Spleen (tissue), 11 donors: ENCODE results near the gene DUS2. TPM values are rescaled to one million over a fixed set of nuclear protein-coding genes. Genes with fewer than 3 reads are reported as not detected.

Source experiments
- DNase-seq: peaks from one replicate; pipeline ENCODE4 v3.0.0-alpha.2; 2020
- H3K27ac ChIP-seq, 8 donors: fragments of 200-600 bp; sonication (generic) in 7 of 8; 1 replicate in 4 of 8; 2 replicates in 4 of 8; pipeline versions ENCODE4 v1.5.0 to v1.8.0; 2016 to 2021; ENCODE audit warnings: inconsistent platforms in 4 of 8, mild to moderate bottlenecking in 4 of 8, moderate library complexity in 1 of 8
- H3K27me3 ChIP-seq, 7 donors: fragments of 200-600 bp; sonication (generic) in 6 of 7; replicated peaks in 1 of 7; 1 replicate in 4 of 7; 2 replicates in 3 of 7; pipeline versions ENCODE4 v1.5.0 to v1.8.0; 2016 to 2021; ENCODE audit warnings: inconsistent platforms in 3 of 7, mild to moderate bottlenecking in 1 of 7
- H3K36me3 ChIP-seq, 6 donors: fragments of 200-600 bp; sonication (generic) in 5 of 6; 1 replicate in 4 of 6; 2 replicates in 2 of 6; pipeline versions ENCODE4 v1.5.0 to v1.8.0; 2016 to 2021; ENCODE audit warnings: inconsistent platforms in 2 of 6
- H3K4me1 ChIP-seq, 6 donors: fragments of 200-600 bp; sonication (generic) in 5 of 6; 1 replicate in 3 of 6; 2 replicates in 3 of 6; pipeline versions ENCODE4 v1.5.0 to v1.8.0; 2016 to 2021; ENCODE audit warnings: inconsistent platforms in 3 of 6
- H3K4me3 ChIP-seq, 8 donors: fragments of 200-600 bp; sonication (generic) in 7 of 8; 1 replicate in 4 of 8; 2 replicates in 4 of 8; pipeline versions ENCODE4 v1.5.0 to v1.8.0; 2016 to 2021; ENCODE audit warnings: inconsistent platforms in 4 of 8, mild to moderate bottlenecking in 4 of 8, moderate library complexity in 2 of 8
- H3K9me3 ChIP-seq, 8 donors: fragments of 200-600 bp; sonication (generic) in 7 of 8; 1 replicate in 4 of 8; 2 replicates in 4 of 8; pipeline versions ENCODE4 v1.5.0 to v1.8.0; 2016 to 2021; ENCODE audit warnings: inconsistent platforms in 4 of 8
- CTCF ChIP-seq, 11 experiments: fragments of 200-600 bp in 7 of 11; fragments of 450-650 bp in 4 of 11; sonication (generic) in 4 of 11; IDR thresholded peaks in 8 of 11; conservative IDR thresholded peaks in 3 of 11; 1 replicate in 7 of 11; 2 replicates in 4 of 11; pipeline versions ENCODE4 v1.4.0 to v1.8.0; 2016 to 2021; ENCODE audit warnings: antibody characterized with exemption in 11 of 11, inconsistent platforms in 4 of 11, mild to moderate bottlenecking in 1 of 11
- POLR2A ChIP-seq, 3 donors: fragments of 450-650 bp; IDR thresholded peaks; one replicate each; pipeline ENCODE4 v1.5.1; 2017; ENCODE audit warnings: antibody characterized with exemption in 3 of 3, mild to moderate bottlenecking in 1 of 3
- POLR2AphosphoS5 ChIP-seq, 3 donors: sonication (generic); formaldehyde crosslinking; IDR thresholded peaks; one replicate each; pipeline ENCODE4 v1.5.1; 2017; ENCODE audit warnings: antibody characterized with exemption in 3 of 3
- WGBS, 5 donors: extraction: QIAGEN DNeasy Blood & Tissue Kit in 3 of 5; methylation state at CpG; one replicate each; pipeline versions ENCODE4 v1.1.5 to v1.1.7; 2013 to 2018; 5-methylcytosine and 5-hydroxymethylcytosine counted together
- intact Hi-C: fragments of 100-400 bp; cut with DNase I; formaldehyde crosslinking; loops from one replicate; pipeline ENCODE4 v1.15.0; 2023; ENCODE audit warnings: low total_unique reads
- polyA plus RNA-seq, 3 donors: library from polyadenylated mRNA; stranded (reverse); fragments of 200-250 nt; gene quantifications; one replicate each; pipeline ENCODE4 v1.2.1, GENCODE V29; 2013
- small RNA-seq, 4 donors: library from RNA; depleted of rRNA; stranded (forward); fragments of <200 nt; gene quantifications; one replicate each; pipeline ENCODE3, GENCODE V24; 2016
- total RNA-seq, 7 donors: library from RNA; depleted of rRNA in 3 of 7; stranded (reverse); fragments of >200 nt in 3 of 7; fragmentation: NEBNext Ultra II Directional in 4 of 7; extraction: Animal tissue kit (Norgen Biotek cat#: 25700) in 4 of 7; gene quantifications; one replicate each; pipeline versions ENCODE4 v1.1.0 to v1.2.1, GENCODE V29; 2016 to 2021
- donor health status: healthy with polysubstance abuse.
- donor health status: DM: no; HTN: no; CAD: no; lungs with moderate emphysema.
- donor health status: DM: no; HTN: no; CAD: no.
- donor health status: Bipolar disorder and iron deficiency.
- donor health status: healthy.
- donor health status: DM: no; HTN: no; CAD: no.
- donor health status: DM: yes; HTN: yes; CAD: no.

The DUS2 gene
- total and polyA plus RNA-seq, 10 donors: 17.4 to 31.7 (median 27.1) TPM

- H3K36me3 ChIP-seq: peaks cover 0 to 39% (median 9%) of the 10 kb centered on the region in 6 donors
- intact Hi-C loops: no loop called here
- peaks cover 4 to 90% (median 37%) of the 10 kb centered on the region in 6 donors for H3K4me1 ChIP-seq
- 75 to 91% (median 88%) methylated on average over 6 of the region's 6 CpGs for WGBS, 5 donors
- no peak overlapping the region for H3K4me3 ChIP-seq
- no peak for DNase-seq
- H3K9me3 ChIP-seq: no peaks in the 10 kb centered on the region
- H3K27ac ChIP-seq: peak overlapping the region in 1 of 8 donors; percentile 33
- H3K27me3 ChIP-seq: no peaks in the 10 kb centered on the region
- TF ChIP-seq CTCF (IDR thresholded peaks at IDR 0.05 in 8 of 11, conservative IDR thresholded peaks at IDR 0.05 in 3 of 11) (no peak), POLR2A (IDR thresholded peaks at IDR 0.05) (no peak), POLR2AphosphoS5 (IDR thresholded peaks at IDR 0.05) (no peak)
Observed at GRCh38 chr16:68128577-68129305, 105.7 kb downstream of the DUS2 start.

Small RNA genes lying within 50 kb of the gene (small RNA-seq; reads per million reads assigned to genes)
- 0 reads per million in 4 donors for gene RF00019
- gene RNU6-359P: 0 reads per million in 4 donors

Other genes starting within 250 kb of the DUS2 start
- 10 to 100 TPM; 19.7 to 38.6 (median 25.9) TPM for gene RANBP10, start 216.7 kb upstream of the DUS2 start, total RNA-seq
- 10 to 100 TPM in 1 of 3 donors, 1 to 10 TPM in 2; 6.6 to 10.7 (median 8.1) TPM for gene RANBP10, start 216.7 kb upstream of the DUS2 start, polyA plus RNA-seq
- 1 to 10 TPM in 1 of 7 donors, under 1 TPM in 6; 0.44 to 2.7 (median 0.80) TPM for gene TSNAXIP1, start 216.4 kb upstream of the DUS2 start, total RNA-seq
- 1 to 10 TPM; 1.0 to 2.3 (median 1.9) TPM for gene TSNAXIP1, start 216.4 kb upstream of the DUS2 start, polyA plus RNA-seq
- gene THAP11, start 181.0 kb upstream of the DUS2 start, total RNA-seq: 10 to 100 TPM; 23.5 to 80.7 (median 35.7) TPM
- gene THAP11, start 181.0 kb upstream of the DUS2 start, polyA plus RNA-seq: 10 to 100 TPM; 19.9 to 31.7 (median 24.3) TPM
- gene NUTF2, start 176.4 kb upstream of the DUS2 start, total RNA-seq: 10 to 100 TPM; 38.8 to 64.3 (median 48.6) TPM
- gene NUTF2, start 176.4 kb upstream of the DUS2 start, polyA plus RNA-seq: 100 to 1,000 TPM in 1 of 3 donors, 10 to 100 TPM in 2; 92.3 to 116 (median 97.0) TPM
- gene CENPT, start 175.6 kb upstream of the DUS2 start, total RNA-seq: 10 to 100 TPM; 43.2 to 82.9 (median 50.8) TPM
- gene CENPT, start 175.6 kb upstream of the DUS2 start, polyA plus RNA-seq: 100 to 1,000 TPM in 1 of 3 donors, 10 to 100 TPM in 2; 47.2 to 101 (median 91.3) TPM
- 10 to 100 TPM; 51.7 to 71.3 (median 63.2) TPM for gene EDC4, start 150.2 kb upstream of the DUS2 start, total RNA-seq
- 10 to 100 TPM; 27.6 to 45.0 (median 39.6) TPM for gene EDC4, start 150.2 kb upstream of the DUS2 start, polyA plus RNA-seq
- 1 to 10 TPM in 3 of 7 donors, under 1 TPM in 2, not detected in 2; 0.60 to 6.2 (median 1.2) TPM for gene NRN1L, start 138.4 kb upstream of the DUS2 start, total RNA-seq
- 1 to 10 TPM; 2.5 to 4.4 (median 3.4) TPM for gene NRN1L, start 138.4 kb upstream of the DUS2 start, polyA plus RNA-seq
- 10 to 100 TPM; 13.0 to 31.3 (median 26.0) TPM for gene PSKH1, start 130.0 kb upstream of the DUS2 start, total RNA-seq
- gene PSKH1, start 130.0 kb upstream of the DUS2 start, polyA plus RNA-seq: 10 to 100 TPM in 1 of 3 donors, 1 to 10 TPM in 2; 5.0 to 16.2 (median 6.8) TPM
- 1 to 10 TPM; 2.0 to 8.5 (median 4.6) TPM for gene CTRL, start 91.4 kb upstream of the DUS2 start, total RNA-seq
- 10 to 100 TPM in 1 of 3 donors, 1 to 10 TPM in 2; 2.7 to 10.3 (median 4.8) TPM for gene CTRL, start 91.4 kb upstream of the DUS2 start, polyA plus RNA-seq
- 100 to 1,000 TPM in 6 of 7 donors, 10 to 100 TPM in 1; 80.3 to 152 (median 128) TPM for gene PSMB10, start 86.4 kb upstream of the DUS2 start, total RNA-seq
- gene PSMB10, start 86.4 kb upstream of the DUS2 start, polyA plus RNA-seq: 100 to 1,000 TPM; 207 to 236 (median 236) TPM
- 10 to 100 TPM in 5 of 7 donors, 1 to 10 TPM in 2; 5.2 to 28.5 (median 13.7) TPM for gene LCAT, start 79.2 kb upstream of the DUS2 start, total RNA-seq
- gene LCAT, start 79.2 kb upstream of the DUS2 start, polyA plus RNA-seq: 10 to 100 TPM in 2 of 3 donors, 1 to 10 TPM in 1; 8.5 to 51.6 (median 40.2) TPM
- gene SLC12A4, start 54.6 kb upstream of the DUS2 start, total RNA-seq: 10 to 100 TPM; 23.1 to 68.5 (median 38.6) TPM
- gene SLC12A4, start 54.6 kb upstream of the DUS2 start, polyA plus RNA-seq: 10 to 100 TPM in 1 of 3 donors, 1 to 10 TPM in 2; 4.6 to 27.4 (median 8.9) TPM
- gene DPEP3, start 42.8 kb upstream of the DUS2 start, total RNA-seq: 1 to 10 TPM in 4 of 7 donors, under 1 TPM in 3; 0.57 to 2.2 (median 1.4) TPM
- under 1 TPM; 0.26 to 0.49 (median 0.43) TPM for gene DPEP3, start 42.8 kb upstream of the DUS2 start, polyA plus RNA-seq
- 10 to 100 TPM; 18.6 to 79.6 (median 30.4) TPM for gene DPEP2, start 23.8 kb upstream of the DUS2 start, total RNA-seq
- gene DPEP2, start 23.8 kb upstream of the DUS2 start, polyA plus RNA-seq: 10 to 100 TPM; 21.7 to 31.0 (median 24.7) TPM
- gene DPEP2NB, start 7.4 kb upstream of the DUS2 start, total RNA-seq: not detected
- gene DPEP2NB, start 7.4 kb upstream of the DUS2 start, polyA plus RNA-seq: not detected
- gene DDX28, start 52 bp upstream of the DUS2 start, total RNA-seq: 10 to 100 TPM in 5 of 7 donors, 1 to 10 TPM in 2; 8.6 to 12.7 (median 10.3) TPM
- gene DDX28, start 52 bp upstream of the DUS2 start, polyA plus RNA-seq: 10 to 100 TPM; 15.8 to 19.0 (median 17.6) TPM
- gene NFATC3, start 62.1 kb downstream of the DUS2 start, total RNA-seq: 10 to 100 TPM; 64.4 to 89.7 (median 68.5) TPM
- gene NFATC3, start 62.1 kb downstream of the DUS2 start, polyA plus RNA-seq: 10 to 100 TPM; 12.4 to 13.1 (median 12.7) TPM
- gene ESRP2, start 212.8 kb downstream of the DUS2 start, total RNA-seq: under 1 TPM in 5 of 7 donors, not detected in 2; 0.20 to 0.35 (median 0.27) TPM
- gene ESRP2, start 212.8 kb downstream of the DUS2 start, polyA plus RNA-seq: under 1 TPM; 0.02 to 0.16 (median 0.09) TPM
- 10 to 100 TPM; 26.1 to 40.4 (median 35.7) TPM for gene PLA2G15, start 222.1 kb downstream of the DUS2 start, total RNA-seq
- gene PLA2G15, start 222.1 kb downstream of the DUS2 start, polyA plus RNA-seq: 1 to 10 TPM; 6.3 to 8.5 (median 7.9) TPM
- 10 to 100 TPM; 24.9 to 62.8 (median 50.7) TPM for gene SLC7A6, start 241.2 kb downstream of the DUS2 start, total RNA-seq
- gene SLC7A6, start 241.2 kb downstream of the DUS2 start, polyA plus RNA-seq: 10 to 100 TPM in 2 of 3 donors, 1 to 10 TPM in 1; 9.8 to 12.3 (median 11.6) TPM